ENCODE measurements around the gene CLIC6.

DNA sequence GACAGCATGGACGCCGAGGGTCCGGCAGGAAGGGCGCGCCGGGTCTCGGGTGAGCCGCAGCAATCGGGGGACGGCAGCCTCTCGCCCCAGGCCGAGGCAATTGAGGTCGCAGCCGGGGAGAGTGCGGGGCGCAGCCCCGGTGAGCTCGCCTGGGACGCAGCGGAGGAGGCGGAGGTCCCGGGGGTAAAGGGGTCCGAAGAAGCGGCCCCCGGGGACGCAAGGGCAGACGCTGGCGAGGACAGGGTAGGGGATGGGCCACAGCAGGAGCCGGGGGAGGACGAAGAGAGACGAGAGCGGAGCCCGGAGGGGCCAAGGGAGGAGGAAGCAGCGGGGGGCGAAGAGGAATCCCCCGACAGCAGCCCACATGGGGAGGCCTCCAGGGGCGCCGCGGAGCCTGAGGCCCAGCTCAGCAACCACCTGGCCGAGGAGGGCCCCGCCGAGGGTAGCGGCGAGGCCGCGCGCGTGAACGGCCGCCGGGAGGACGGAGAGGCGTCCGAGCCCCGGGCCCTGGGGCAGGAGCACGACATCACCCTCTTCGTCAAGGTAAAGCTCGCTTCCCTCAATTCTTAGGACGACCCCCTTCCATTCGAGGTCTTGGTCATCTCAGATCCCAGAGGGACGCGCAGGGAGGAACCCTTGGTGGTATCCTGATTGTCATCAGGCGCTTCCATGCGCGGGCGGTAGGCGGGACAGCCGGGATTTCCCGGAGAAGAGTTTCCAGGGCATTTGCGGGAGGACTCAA lies 1.6 kb downstream of the CLIC6 start:
- TF ChIP-seq, protein P1, sequence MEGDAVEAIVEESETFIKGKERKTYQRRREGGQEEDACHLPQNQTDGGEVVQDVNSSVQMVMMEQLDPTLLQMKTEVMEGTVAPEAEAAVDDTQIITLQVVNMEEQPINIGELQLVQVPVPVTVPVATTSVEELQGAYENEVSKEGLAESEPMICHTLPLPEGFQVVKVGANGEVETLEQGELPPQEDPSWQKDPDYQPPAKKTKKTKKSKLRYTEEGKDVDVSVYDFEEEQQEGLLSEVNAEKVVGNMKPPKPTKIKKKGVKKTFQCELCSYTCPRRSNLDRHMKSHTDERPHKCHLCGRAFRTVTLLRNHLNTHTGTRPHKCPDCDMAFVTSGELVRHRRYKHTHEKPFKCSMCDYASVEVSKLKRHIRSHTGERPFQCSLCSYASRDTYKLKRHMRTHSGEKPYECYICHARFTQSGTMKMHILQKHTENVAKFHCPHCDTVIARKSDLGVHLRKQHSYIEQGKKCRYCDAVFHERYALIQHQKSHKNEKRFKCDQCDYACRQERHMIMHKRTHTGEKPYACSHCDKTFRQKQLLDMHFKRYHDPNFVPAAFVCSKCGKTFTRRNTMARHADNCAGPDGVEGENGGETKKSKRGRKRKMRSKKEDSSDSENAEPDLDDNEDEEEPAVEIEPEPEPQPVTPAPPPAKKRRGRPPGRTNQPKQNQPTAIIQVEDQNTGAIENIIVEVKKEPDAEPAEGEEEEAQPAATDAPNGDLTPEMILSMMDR (IDR thresholded peaks at IDR 0.05): no peak
- TF ChIP-seq ZFX (IDR thresholded peaks at IDR 0.05; ENCODE audit: borderline replicate concordance): no peak
